OCI-LY3 (cell line): Measurements from ENCODE around the gene ITGA11.

Source experiments
- EZH2phosphoT487 ChIP-seq: fragments of 200-600 bp; shearing (Covaris generic); IDR thresholded peaks from 2 replicates; pipeline ENCODE4 v1.6.1; 2018; ENCODE audit warnings: antibody characterized with exemption, mixed run types, low read depth
- TF ChIP-seq, protein P1 (sequence below): fragments of 200-600, 300-600 bp; sonication (generic); IDR thresholded peaks from 2 replicates; pipeline ENCODE4 v1.5.1; 2014; ENCODE audit warnings: antibody characterized with exemption, low read length, low read depth

DNA sequence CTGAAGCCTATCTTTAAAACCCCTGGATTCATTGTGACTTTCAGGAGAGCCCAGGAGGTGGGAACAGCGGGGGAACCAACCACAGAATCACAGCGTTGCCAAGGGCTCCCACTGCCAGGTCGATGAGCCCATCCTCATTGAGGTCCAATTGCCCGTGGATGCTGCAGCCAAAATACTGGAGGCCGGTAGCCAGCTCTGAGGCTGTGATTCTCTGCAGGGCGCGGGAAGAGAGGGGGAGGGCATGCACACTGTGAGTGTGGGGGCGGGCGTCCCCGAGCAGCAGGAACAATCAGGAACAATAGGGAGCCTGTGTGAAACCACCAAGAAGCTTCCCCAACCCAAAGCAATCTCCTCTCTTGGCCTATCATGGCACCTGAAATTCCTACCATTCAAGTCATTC, 101.1 kb downstream of the ITGA11 start:
- TF ChIP-seq, protein P1, sequence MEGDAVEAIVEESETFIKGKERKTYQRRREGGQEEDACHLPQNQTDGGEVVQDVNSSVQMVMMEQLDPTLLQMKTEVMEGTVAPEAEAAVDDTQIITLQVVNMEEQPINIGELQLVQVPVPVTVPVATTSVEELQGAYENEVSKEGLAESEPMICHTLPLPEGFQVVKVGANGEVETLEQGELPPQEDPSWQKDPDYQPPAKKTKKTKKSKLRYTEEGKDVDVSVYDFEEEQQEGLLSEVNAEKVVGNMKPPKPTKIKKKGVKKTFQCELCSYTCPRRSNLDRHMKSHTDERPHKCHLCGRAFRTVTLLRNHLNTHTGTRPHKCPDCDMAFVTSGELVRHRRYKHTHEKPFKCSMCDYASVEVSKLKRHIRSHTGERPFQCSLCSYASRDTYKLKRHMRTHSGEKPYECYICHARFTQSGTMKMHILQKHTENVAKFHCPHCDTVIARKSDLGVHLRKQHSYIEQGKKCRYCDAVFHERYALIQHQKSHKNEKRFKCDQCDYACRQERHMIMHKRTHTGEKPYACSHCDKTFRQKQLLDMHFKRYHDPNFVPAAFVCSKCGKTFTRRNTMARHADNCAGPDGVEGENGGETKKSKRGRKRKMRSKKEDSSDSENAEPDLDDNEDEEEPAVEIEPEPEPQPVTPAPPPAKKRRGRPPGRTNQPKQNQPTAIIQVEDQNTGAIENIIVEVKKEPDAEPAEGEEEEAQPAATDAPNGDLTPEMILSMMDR, result no peak
- TF ChIP-seq EZH2phosphoT487, result no peak
